ENCODE results near the gene USH2A.
A peak's percentile ranks its signal among the peaks of the same experiment; 100 is the strongest.

Gene USH2A

DNA sequence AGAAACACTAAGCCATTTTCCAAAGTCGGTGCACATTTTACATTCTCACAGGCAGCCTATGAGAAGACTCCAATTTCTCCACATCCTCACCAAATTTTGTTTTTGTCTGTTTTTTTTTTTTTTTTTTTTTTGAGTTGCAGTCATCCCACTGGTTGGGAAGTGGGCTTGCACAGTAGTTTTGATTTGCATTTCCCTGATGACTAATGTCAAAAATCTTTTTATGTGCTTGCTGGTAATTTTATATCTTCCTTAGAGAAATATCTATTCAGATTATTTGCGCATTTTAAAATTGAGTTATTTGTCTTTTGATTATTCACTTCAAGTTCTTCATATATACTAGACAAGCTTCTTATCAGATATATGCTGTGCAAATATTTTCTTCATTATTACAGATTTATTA lies 141.5 kb downstream of the USH2A start:
- TF ChIP-seq GATA1 (IDR thresholded peaks at IDR 0.05; ENCODE audit: low read depth, low read length) (no peak), POLR2A (IDR thresholded peaks at IDR 0.05; ENCODE audit: low read length) (no peak)
- DNase-seq: no peak

- DNase-seq: no peak
- no peak for TF ChIP-seq GATA1 (IDR thresholded peaks at IDR 0.05; ENCODE audit: low read depth, low read length)
- TF ChIP-seq POLR2A (IDR thresholded peaks at IDR 0.05; ENCODE audit: low read length): no peak
These were observed 153.0 kb downstream of the USH2A start for GRCh38 chr1:216270086-216270773.

- DNase-seq: no peak
These were observed 161.6 kb downstream of the USH2A start for GRCh38 chr1:216261631-216262030.

DNA sequence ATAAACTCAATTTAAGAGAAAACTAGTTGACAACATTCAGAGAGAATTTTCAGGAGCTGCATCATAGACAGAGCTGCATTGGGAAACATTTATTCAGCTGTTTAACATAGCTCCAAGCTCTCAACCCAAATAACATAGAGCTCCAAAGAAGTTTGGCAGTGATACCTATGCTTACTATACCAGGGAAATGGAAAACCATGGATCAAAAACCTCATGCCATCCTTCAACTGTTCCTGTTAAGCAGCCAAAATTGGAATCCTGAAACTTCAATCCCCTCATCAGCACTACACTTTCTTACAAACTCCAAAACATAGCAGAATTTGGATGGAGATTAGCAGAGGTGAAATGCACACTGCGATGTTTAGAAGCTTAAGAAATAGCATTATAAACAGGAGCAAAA lies 164.4 kb downstream of the USH2A start:
- TF ChIP-seq GATA1 (IDR thresholded peaks at IDR 0.05; ENCODE audit: low read depth, low read length) (no peak), POLR2A (IDR thresholded peaks at IDR 0.05; ENCODE audit: low read length) (no peak)

More at GRCh38 chr1:216261631-216262030, 161.6 kb downstream of the USH2A start:
- no peak for TF ChIP-seq POLR2A (IDR thresholded peaks at IDR 0.05; ENCODE audit: low read length)

DNA sequence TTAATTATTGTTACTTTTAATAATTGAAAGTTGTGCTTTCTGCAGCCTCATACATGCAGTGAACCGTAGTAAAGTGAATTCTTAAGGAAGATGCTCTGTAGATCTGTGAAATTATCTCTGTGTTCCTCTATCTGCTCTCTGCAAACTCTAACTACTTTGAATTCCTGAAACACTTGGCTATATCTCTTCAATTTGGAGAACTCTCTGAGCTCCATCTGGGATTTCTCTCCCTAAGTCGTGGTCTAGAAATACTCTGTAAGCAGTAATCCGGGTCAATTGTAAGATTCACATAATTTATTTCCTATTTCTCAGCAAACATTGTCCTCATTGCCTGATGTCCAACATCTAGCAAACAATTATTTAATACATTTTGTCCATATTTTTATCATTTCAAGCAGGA lies 164.9 kb downstream of the USH2A start:
- no peak for TF ChIP-seq POLR2A (IDR thresholded peaks at IDR 0.05; ENCODE audit: low read length)
- no peak for TF ChIP-seq GATA1 (IDR thresholded peaks at IDR 0.05; ENCODE audit: low read depth, low read length)

More for the DNA sequence above, 164.4 kb downstream of the USH2A start:
- no peak for DNase-seq

DNA sequence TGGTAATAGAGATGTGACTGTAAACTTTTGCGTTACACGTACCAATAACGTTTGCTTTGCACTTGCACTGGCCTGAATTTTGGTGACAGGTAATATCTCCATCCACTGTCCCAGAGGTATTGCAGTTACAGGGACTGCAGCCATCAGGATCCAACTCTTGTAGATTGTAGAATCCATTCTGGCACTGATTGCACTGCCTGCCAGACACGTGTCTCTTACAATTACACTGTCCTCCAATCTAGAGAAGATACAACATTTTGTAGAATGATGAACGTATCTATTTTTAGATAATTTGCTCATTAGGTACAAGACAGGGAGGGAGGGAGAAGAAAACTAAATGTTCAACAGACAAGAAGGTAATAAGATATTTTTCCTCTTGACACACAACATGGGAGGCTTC lies 172.4 kb downstream of the USH2A start:
- TF ChIP-seq POLR2A (IDR thresholded peaks at IDR 0.05; ENCODE audit: low read length): no peak
- no peak for DNase-seq

More for the DNA sequence above, 164.9 kb downstream of the USH2A start:
- DNase-seq: no peak

DNA sequence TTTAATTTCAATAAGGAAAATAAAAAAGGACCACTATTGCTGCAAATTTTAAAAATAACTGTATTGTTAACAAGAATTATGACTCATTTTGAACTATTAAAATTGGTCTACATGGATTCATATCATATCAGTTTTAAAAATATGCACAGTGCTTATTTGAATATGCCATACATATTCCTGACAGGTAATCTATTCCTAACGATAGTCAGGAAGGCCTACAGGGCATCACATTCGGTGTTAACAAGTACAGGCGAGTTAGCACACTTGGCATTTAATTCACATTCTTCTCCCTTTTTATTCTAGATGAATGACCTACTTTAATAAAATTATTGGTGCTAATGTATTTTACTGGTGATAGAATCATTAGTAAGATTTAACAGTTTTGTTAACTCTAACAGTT lies 174.6 kb downstream of the USH2A start:
- TF ChIP-seq GATA1 (IDR thresholded peaks at IDR 0.05; ENCODE audit: low read depth, low read length) (no peak), POLR2A (IDR thresholded peaks at IDR 0.05; ENCODE audit: low read length) (no peak)
- no peak for DNase-seq

GRCh38 chr1:216247937-216248336 lies 175.3 kb downstream of the USH2A start:
- no peak for DNase-seq
- TF ChIP-seq POLR2A (IDR thresholded peaks at IDR 0.05; ENCODE audit: low read length): no peak
- no peak for TF ChIP-seq GATA1 (IDR thresholded peaks at IDR 0.05; ENCODE audit: low read depth, low read length)

- no peak for TF ChIP-seq GATA1 (IDR thresholded peaks at IDR 0.05; ENCODE audit: low read depth, low read length)
- TF ChIP-seq POLR2A (IDR thresholded peaks at IDR 0.05; ENCODE audit: low read length): no peak
- DNase-seq: no peak
These were observed 176.6 kb downstream of the USH2A start for GRCh38 chr1:216246577-216247203.

- TF ChIP-seq POLR2A (IDR thresholded peaks at IDR 0.05; ENCODE audit: low read length) (no peak), GATA1 (IDR thresholded peaks at IDR 0.05; ENCODE audit: low read depth, low read length) (no peak)
- no peak for DNase-seq
These were observed 184.4 kb downstream of the USH2A start for GRCh38 chr1:216238844-216239243.

DNA sequence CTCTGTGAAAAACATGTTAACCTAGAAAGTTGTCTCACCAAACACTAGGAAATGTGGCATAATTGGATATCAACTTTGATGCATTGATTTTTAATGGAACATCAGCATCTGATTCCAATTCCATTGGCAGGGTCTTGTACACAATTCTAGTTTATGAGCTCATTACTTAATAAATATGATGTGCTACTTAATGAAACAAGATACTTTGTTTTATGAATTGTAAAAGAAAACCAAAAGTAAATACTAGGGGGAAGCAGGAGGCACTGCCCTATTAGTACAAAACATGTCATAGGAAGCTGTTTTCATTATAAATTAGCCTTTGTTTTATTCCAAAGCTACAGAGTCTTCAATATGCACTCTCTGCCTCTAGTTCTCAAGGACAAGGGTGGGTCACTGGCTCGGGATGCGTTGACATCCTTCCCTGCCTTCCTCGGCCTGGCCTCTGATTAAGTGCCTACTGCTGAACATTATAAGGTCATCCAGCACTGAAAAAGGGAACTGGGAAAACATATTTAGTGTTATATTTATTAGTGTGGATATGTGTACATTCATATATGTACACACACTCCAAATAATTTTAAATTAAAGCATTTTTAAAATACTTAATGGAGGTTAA lies 185.2 kb downstream of the USH2A start:
- no peak for DNase-seq
- TF ChIP-seq POLR2A (IDR thresholded peaks at IDR 0.05; ENCODE audit: low read length) (no peak), GATA1 (IDR thresholded peaks at IDR 0.05; ENCODE audit: low read depth, low read length) (no peak)

DNA sequence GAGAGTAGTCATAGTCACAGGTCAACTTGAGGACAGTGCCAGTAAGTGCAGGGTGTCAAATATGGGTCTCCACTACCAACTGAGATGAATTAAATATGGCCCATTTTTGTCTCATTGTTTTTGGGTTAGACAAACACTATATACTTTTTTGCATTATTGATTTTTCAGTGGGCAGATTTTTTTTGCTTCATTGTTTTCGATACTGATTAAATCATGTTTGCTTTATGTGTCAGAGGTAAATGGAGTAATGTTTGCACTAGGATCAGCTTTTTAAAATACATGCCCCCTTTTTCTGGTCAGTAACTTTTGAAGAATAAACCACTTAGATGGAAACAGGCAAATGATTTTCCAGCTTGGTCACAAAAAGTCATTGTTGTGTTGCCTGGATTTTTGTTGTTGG lies 199.0 kb downstream of the USH2A start:
- TF ChIP-seq POLR2A (IDR thresholded peaks at IDR 0.05; ENCODE audit: low read length) (no peak), GATA1 (IDR thresholded peaks at IDR 0.05; ENCODE audit: low read depth, low read length) (no peak)
- no peak for DNase-seq

DNA sequence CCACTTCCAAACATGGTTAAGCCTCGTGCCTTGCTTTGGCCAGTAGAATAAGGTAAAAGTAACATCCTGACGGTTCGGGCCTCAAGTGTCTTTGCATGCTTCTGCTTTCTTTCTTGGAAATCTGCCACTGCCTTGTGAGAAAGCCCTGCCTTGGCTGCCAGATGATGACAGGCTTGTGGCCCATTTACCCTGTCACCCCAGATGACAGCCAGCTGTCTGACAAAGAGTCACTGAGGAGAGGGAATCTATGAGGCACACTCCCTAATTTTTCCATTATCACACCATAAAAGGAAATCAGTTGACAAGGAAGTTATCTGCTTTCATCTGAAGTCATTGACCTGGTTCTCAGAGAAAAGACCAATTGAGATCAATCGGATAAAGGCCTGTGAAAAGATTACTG lies 199.8 kb downstream of the USH2A start:
- no peak for TF ChIP-seq GATA1 (IDR thresholded peaks at IDR 0.05; ENCODE audit: low read depth, low read length)
- TF ChIP-seq POLR2A (IDR thresholded peaks at IDR 0.05; ENCODE audit: low read length): no peak
- no peak for DNase-seq

GRCh38 chr1:216222288-216222687 lies 201.0 kb downstream of the USH2A start:
- no peak for DNase-seq
- TF ChIP-seq GATA1 (IDR thresholded peaks at IDR 0.05; ENCODE audit: low read depth, low read length): no peak
- TF ChIP-seq POLR2A (IDR thresholded peaks at IDR 0.05; ENCODE audit: low read length): no peak

GRCh38 chr1:216221260-216221700 lies 202.0 kb downstream of the USH2A start:
- TF ChIP-seq POLR2A (IDR thresholded peaks at IDR 0.05; ENCODE audit: low read length): no peak
- no peak for TF ChIP-seq GATA1 (IDR thresholded peaks at IDR 0.05; ENCODE audit: low read depth, low read length)
- peak; percentile 41 to 58 for DNase-seq
